Stimulated activated CD4-positive, alpha-beta T cell treated with anti-CD3 and anti-CD28 coated beads, Interleukin-12 subunit alpha, Interleukin-12 subunit beta, amount 100 ng/mL, for 48 hours (primary cell): ENCODE results near the gene RHOU.
A peak's percentile ranks its signal among the peaks of the same experiment; 100 is the strongest.
"Not testable (repeated sequence)": the region's sequence is repeated elsewhere in the genome, so short reads cannot be mapped to it uniquely, and the experiment has no call there.

Experiments used
- DNase-seq, 3 donors: peaks; one replicate each; pipeline ENCODE4 v3.0.0-alpha.2; 2020; ENCODE audit warnings: low read depth in 2 of 3, low spot score in 1 of 3

Gene RHOU

GRCh38 chr1:228734881-228735801, at the start of gene RHOU:
Gene RHOU, plus strand, starts transcription at chr1:228735479. Its CDS starts 264 bp downstream, at chr1:228735743.
- DNase-seq = peak; percentile 34 to 57 (median 39)

GRCh38 chr1:228687587-228687986, 47.7 kb upstream of the RHOU start:
- DNase-seq = no peak

DNA sequence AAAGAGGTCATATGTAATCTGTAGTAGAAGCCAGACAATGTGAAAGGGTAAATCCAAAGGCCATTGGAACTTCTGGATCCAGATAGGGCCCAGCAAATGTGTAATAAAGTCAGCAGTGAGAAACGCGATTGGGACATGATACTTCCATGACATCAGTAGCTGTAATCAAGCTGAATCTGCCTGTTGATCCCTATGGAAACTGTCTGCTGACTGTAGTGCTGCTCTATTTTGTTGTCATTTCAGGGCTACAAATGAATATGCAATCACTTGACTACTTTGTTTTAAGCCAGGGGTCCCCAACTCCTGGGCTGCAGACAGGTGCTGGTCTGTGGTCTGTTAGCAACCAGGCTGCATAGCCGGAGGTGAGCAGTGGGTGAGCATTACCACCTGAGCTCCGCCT, 46.0 kb upstream of the RHOU start:
- no peak for DNase-seq

DNA sequence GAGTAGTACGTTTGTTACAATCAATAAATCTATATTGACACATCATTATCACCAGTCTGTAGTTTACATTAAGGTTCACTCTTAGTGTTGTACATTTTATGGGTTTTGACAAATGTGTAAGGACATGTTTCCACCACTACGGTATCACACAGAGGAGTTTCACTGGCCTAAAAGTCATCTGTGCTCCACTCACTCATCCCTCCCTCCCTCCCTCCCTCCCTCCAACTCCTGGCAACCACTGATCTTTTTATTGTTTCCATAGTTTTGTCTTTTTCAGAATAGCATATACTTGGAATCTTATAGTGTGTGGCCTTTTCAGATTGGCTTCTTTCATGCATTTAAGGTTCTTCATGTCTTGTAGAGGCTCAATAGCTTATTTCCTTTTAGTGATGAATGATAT, 44.1 kb upstream of the RHOU start:
- DNase-seq = no peak

GRCh38 chr1:228691926-228692325, 43.4 kb upstream of the RHOU start:
- DNase-seq = peak in 1 of 3 donors; percentile 30

- not testable (repeated sequence) for DNase-seq
Measured at GRCh38 chr1:228694447-228694846, 40.8 kb upstream of the RHOU start.

DNA sequence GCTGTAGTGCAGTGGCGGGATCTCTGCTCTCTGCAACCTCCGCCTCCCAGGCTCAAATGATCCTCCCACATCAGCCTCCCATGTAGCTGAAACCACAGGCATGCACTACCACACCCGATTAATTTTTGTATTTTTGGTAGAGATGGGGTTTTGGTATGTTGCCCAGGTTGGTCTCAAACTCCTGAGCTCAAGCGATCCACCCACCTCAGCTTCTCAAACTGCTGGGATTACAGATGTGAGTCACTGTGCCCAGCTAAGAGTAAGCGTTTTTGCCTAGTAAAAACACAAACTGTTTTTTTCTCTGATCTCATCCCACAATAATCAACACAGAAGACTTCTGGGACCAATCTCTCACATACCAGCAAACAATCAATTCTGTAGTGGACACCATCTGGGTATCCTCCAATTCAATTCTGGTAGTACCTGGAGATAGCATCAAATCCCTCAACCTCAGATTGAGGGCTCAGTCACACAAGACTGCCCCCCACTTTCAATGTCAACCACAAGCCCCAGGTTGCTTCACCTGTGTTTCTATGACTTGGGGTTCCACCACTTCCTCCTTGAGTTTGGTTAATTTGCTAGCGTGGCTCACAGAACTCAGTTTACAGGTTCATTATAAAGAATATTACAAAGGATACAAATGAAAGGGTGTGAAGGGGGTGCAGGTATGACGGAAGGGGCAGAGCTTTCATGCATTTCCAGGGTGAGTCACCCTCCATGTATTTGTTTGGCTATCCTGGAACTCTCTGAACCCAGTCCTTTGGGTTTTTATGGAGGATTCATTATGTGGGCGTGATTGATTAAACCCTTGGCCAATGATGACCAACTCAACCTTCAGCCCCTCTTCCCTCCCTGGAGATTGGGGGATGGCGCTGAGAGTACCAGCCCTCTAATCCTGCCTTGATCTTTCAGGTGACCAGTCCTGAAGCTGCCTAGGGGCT, 40.0 kb upstream of the RHOU start:
- DNase-seq = no peak

- DNase-seq = no peak
Measured at GRCh38 chr1:228697207-228698016, 37.9 kb upstream of the RHOU start.

GRCh38 chr1:228698017-228698329, 37.3 kb upstream of the RHOU start:
- no peak for DNase-seq

GRCh38 chr1:228702433-228702832, 32.8 kb upstream of the RHOU start:
- DNase-seq = no peak

DNA sequence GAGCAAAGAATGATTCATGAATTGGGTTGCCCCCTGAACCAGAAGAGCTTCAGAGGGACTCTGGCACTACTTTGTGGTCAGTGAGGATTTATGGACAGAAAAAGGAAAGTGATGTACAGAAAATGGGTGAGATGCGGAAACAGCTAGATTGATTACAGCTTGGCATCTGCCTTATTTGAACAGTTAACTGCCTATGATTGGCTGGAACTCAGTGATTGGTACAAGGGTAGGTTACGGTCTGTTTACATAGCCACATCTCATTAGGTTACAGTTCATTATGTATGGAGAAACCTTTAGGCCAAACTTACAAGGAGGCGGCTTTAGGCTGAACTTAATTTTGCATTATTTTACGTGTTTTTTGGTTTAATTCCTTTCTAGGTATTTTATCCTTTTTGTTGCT, 29.0 kb upstream of the RHOU start:
- DNase-seq = no peak

DNA sequence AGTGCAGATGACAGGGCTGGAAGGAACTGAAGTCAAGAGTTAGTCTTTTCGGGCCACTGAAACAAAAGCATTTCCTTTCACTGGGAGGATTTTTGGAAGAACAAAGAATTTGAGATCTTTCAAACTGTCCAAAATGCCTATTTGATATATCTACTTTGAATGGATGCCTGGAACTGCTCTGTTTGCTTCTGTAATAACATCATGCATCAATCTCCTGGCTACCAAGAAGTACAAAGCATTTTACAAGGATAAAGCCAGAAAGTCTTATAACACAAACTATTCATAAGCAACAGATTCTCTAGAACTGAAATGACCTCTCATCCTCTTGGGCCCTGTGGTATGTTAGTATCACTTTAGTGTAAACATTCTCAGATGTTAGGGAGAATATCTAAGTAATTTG, 18.2 kb upstream of the RHOU start:
- DNase-seq = no peak

- DNase-seq = no peak
Measured at GRCh38 chr1:228721407-228721806, 13.9 kb upstream of the RHOU start.

DNA sequence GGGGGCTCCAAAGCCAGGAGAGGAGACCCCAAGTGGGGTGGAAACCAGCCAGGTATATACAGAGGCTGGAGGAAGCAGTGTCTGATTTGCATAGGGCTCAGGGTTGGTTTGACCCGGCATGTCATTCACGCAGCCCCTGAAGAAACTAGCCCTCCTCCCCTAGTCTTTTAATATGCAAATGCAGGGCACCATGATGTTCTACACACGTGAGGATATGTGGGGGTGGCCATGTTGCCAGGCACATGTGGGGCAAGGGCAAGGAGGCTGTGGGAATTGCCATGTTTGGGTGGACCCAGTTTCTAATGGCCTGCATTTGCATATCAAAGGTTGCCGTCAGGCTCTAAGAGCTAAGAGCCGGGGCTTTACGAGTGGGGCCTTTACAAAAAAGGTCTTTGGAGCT, 12.0 kb upstream of the RHOU start:
- no peak for DNase-seq

DNA sequence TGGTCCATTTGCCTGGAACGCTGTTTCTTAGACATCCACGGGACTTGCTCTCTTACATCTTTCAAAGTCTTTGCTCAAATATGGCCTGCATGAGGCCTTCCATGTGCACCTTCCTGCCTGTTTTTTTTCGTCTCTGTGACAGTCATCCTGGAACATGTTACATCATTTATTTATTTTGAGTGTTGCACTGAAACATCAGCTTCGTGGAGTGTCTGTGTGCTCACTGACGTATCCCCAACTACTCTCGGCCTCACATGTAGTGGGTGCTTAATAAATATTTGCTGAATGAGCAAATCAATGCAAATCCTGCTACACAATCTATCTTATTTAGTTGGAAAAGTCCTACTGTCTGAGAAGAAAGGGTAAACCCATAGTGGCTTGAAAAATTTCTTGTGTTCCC, 11.4 kb upstream of the RHOU start:
- no peak for DNase-seq

DNA sequence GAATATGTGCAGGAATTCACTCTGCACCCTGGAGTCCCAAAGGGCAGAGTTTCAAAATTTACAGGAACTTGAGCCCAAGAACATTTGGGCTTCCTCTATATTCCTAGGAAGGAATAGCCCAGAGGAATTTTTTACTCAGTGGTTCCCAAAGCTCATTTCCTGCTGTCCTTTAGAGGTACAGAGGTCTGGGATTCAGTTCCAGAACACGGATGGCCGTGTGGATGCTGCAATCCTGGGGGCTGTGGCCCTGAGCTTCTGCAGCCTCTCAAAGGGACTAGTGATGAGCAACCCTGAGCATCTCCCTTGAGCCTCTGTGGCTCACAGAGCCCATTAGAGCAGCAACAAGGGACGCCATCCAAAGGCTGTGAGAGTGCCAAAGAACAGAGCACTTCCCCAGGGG, 10.1 kb upstream of the RHOU start:
- no peak for DNase-seq

DNA sequence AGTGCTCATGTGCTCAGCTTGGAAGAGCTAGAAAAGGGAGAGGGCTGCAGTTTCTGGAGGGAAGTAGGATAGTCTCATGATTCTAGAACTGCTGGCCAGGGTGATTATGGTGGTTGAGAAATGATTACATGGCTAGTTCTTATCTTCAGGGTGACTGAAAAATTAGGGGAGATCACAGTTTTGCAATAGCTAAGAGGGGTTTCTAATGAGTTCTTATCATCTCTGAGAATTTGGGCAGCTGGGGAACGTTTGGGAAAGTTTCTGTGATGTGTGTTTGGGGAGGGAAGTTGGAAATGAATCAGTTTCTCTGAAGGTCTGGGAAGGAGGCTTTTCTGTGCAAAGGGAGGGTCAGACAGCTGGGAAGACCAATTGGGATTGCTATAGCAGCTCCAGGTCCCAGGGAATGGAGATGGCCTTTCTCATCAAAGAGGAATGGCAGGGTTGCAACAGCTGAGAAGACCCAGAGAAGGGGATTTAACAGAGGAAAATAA, 7.6 kb upstream of the RHOU start:
- DNase-seq = no peak

- DNase-seq = no peak
Measured at GRCh38 chr1:228732426-228732825, 2.9 kb upstream of the RHOU start.

- no peak for DNase-seq
Measured at GRCh38 chr1:228733576-228733975, 1.7 kb upstream of the RHOU start.

GRCh38 chr1:228735871-228736586, 750 bp downstream of the RHOU start:
- DNase-seq = no peak
